NCI-H345 treated with DMSO at 0.1 percent for 48 hours (cell line): Measurements from ENCODE around the gene SRF.
A peak's percentile ranks its signal among the peaks of the same experiment; 100 is the strongest.
"Not testable (repeated sequence)": the region's sequence is repeated elsewhere in the genome, so short reads cannot be mapped to it uniquely, and the experiment has no call there.

Experiments used
- DNase-seq: peaks from one replicate; lab custom pipeline; 2025; ENCODE audit not compliant: unreplicated experiment; lab: John Stamatoyannopoulos, UW

The SRF gene

DNA sequence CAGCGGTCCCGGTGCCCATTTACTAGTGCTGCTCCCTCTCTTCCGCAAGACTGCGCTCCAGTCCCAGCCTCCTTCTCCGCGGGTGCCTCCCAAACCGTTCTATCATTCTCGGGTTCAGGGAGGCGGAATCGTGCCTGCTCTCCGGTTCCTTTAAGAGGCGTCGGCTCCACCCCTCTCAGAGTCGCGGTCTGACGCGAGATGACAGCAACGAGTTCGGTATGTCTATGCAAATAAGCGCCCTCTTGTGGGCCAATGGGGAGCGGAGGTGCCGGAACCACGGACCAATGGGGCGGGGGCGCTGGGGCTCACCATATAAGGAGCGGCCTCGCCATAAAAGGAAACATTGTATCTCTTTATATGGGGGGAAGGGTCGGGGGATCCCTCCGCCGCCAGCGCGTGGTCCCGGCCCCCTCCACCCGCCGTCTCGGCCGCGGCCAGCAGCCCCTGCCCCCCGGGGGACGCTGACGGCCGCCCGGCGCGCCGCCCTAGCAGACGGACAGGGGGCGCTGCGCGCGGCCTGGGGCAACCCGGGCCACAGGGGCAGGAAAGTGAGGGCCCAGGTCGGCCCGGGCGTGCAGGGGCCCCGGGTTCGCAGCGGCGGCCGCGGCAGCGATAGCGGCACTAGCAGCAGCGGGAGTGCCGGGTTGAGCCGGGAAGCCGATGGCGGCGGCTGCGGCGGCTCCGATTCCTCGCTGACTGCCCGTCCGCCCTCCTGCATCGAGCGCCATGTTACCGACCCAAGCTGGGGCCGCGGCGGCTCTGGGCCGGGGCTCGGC, at the start of gene SRF:
TSS of gene SRF (plus strand) at position 339 of the 776 bp plus-strand sequence. CDS start at position 727, 388 bp downstream.
- DNase-seq: peak; percentile 97

DNA sequence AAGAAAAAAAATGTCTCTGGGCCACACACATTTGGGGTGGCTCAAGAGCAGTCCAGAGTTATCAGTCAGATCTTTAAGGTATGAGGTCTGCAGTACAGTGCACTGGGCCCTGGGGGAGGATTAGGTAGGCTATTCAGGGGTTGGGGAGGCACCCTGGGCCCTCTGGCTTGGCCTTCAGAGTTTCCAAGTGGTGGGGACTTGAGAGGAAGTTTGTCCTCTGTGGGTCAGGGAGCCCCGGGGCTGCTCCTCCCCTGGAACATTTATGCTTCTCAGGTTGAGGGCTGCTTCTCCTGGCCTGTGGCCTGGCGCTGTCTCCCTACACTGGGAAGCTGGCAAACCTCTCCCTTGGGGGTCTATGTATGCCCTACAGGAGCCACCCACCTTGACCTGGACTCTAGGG, 48.9 kb upstream of the SRF start:
- no peak for DNase-seq

DNA sequence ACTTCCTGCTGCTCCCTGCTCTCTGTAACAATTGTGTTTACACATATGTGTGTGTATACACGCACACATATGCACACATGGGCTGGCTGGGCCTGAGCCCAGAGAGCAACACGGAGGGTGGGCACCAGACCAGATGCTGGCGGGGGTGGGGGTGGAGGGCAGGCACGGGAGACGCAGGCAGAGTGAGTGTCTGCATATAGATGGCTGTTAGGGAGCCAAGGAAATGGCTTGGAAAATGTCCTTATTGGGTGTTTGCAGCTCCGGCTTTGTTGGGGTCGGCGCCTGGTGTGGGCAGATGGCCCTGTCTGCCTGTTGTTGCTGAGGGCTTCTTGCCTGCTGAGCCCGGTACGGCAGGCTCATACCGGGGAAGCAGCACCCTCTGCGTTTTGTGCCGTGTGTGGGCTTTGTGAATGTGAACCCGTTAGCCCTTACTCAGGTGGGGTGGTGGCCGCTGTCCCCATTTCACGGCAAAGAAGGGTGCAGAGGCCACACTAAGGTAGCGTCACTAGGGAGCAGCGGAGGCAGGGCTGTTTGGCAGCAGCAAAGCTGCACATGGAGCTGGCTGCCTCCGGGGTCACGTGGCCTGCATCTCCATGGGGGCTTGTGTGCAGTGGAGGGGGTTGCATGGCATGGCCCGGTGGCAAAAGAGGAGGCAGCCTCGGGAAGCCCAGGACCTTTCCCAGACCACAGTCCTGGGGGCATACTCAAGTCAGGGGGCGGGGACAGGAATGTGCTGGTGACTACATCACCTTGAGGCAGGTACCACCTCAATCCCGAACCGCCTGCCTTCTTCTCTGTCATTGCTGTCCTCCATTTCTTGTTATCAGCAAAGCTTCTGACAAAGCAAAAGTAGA, 47.4 kb upstream of the SRF start:
- no peak for DNase-seq

DNA sequence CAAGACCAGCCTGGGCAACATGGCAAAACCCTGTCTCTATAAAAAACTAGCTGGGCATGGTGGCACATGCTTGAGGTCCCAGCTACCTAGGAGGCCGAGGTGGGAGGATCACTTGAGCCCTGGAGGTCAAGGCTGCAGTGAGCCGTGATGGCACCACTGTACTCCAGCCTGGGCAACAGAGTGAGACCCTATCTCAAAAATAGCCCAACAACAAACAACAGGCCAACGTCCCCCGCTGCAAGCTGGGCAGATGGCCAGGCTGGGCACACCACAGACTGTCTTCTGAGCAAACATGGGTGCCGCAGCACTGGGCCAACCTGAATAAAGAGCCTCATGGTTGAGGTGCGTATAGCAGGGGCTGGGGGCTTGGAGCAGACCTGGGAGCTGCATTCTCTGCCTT, 46.6 kb upstream of the SRF start:
- DNase-seq: no peak

DNA sequence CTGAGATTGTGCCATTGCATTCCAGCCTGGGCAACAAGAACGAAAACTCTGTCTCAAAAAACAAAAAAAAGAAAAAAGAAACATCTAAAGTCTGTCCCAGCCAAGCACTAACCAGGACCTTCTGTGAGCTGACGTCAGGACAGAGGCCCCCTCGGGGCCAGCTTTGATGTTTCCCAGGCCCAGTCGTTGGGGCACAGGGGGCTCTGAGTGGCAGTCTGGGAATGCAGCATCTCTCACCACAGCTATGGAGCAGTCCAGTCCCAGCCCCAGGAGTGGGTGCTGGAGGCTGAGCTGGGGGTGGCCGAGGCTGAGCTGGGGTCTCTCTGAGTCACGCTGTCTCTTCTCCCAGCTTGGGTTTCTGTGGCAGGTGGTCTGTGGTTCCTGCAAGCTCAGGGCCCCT, 46.0 kb upstream of the SRF start:
- no peak for DNase-seq

DNA sequence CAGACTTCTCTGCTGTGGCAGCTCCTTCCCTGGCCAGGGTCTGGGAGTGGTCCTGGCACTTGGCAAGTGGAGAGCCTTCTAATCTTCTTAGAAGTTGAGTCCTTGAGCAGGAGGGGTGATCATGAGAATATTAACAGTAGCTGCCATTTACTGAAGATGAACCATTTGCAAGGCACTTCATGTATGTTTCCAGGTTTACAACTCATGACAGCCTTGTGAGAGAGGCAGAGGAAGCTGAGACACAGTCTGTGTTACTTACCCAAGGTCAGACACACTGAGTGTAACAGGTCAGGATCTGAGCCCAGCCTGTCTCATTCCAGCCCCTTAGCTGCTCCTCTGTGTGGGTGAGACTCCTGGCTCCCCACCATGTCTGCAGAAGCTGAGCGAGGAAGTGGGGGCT, 45.5 kb upstream of the SRF start:
- no peak for DNase-seq

DNA sequence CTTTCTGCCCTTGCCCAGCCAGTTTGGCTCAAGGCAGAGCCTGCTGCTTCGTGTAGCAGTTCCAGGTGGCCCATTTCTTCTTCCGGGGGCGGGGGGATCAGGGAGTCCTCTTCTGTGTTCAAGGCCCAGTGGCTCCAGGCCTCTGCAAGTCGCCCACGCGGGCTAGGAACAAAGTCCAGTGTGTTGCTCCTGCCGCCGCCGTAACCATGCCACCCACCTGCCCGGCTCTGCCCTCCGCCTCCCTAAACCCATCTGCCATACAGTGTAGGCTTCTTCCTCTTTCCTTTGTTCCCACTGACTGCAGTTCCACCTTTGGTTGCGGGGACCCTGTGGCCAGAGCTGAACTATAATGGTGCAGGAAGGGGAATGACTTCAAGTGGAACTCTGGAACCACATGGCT, 43.9 kb upstream of the SRF start:
- no peak for DNase-seq

DNA sequence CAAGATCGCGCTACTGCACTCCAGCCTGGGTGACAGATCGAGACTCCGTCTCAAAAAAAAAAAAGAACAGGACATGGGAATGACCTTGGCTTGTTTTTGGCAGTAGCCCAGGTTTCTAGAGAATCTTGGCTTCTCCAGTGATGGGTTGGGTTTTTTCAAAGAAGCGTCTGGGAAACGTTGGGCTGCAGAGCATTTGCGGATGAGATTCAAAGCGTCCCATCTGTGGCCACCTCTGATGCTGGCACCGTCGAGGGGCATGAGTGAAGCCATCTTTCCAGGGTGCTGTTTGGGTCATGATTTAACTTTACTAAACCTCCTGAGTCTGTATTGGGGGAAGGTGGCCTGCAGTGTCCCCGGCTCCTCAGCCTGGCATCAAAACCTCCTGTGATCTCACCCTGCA, 43.2 kb upstream of the SRF start:
- DNase-seq: no peak

DNA sequence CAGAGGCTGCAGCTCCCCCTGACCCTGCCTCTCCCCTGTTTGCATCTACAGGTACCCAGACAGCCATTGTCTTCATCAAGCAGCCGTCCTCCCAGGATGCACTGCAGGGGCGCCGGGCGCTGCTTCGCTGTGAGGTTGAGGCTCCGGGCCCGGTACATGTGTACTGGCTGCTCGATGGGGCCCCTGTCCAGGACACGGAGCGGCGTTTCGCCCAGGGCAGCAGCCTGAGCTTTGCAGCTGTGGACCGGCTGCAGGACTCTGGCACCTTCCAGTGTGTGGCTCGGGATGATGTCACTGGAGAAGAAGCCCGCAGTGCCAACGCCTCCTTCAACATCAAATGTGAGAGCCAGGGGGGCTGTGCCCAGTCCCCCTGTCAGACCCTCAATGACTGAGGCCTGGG, 42.1 kb upstream of the SRF start:
- DNase-seq: no peak

DNA sequence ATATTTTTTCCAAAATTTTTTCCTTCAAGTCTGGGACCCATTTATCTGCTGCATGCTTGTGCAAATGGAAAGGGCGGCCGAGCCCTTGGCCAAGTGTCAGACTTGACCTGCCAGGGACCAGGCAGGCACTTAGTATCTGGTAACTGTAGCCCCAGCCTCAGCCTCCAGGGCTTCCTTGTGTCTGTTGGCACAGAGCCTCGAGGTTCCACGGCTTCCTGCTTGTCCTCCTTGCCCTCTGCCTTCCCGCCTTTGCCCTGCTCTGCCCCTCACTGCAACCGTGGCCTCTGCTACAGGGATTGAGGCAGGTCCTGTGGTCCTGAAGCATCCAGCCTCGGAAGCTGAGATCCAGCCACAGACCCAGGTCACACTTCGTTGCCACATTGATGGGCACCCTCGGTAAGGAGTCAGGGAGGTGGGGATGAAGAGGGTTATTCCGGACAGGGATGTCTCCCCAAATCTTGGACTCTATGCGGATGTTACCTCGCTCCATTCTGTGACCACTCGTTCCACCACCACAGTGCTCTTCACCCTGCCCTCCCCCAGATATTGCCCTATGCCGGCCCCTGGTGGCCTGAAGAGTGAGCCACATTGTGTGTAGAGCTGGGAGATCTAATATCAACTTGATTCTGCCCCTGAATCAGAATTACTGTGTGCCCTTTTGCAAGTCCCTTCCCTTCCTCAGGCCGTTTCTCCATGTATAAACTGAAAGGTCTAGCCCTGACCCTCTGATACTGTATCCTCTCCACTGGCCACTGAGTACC, 41.5 kb upstream of the SRF start:
- no peak for DNase-seq

DNA sequence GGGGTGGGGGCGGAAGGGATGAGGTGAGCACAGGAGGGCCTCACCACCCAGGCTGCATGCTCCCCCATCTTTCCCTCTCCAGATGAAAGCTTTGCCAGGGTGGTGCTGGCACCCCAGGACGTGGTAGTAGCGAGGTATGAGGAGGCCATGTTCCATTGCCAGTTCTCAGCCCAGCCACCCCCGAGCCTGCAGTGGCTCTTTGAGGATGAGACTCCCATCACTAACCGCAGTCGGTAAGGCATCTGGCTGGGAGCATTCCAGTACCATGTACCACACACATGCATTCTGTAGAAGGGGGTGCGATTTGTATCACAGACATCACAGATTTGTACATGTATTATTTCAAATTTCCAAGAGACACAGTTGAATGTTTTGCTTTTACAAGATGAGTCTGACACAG, 40.6 kb upstream of the SRF start:
- no peak for DNase-seq

DNA sequence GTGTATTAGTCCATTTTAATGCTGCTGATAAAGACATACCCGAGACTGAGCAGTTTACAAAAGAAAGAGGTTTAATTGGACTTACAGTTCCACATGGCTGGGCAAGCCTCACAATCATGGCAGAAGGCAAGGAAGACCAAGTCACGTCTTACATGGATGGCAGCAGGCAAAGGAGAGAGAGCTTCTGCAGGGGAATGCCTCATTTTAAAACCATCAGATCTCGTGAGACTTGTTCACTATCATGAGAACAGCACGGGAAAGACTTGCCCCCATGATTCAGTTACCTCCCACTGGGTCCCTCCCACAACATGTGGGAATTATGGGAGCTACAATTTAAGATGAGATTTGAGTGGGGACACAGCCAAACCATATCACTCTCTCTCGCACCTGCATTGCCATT, 39.7 kb upstream of the SRF start:
- DNase-seq: not testable (repeated sequence)

DNA sequence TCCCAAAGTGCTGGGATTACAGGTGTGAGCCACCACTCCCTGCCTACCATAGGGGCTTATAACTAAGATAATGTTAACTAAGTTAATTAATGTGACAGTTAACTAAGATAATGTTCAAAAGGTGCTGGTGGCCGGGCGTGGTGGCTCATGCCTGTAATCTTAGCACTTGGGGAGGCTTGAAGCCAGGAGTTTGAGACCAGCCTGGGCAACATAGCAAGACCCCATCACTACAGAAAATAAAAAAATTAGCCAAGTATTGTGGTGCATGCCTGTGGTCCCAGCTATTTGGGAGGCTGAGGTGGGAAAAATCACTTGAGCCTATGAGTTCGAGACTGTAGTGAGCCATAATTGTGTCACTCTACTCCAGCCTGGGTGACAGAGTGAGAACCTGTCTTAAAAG, 32.8 kb upstream of the SRF start:
- no peak for DNase-seq

DNA sequence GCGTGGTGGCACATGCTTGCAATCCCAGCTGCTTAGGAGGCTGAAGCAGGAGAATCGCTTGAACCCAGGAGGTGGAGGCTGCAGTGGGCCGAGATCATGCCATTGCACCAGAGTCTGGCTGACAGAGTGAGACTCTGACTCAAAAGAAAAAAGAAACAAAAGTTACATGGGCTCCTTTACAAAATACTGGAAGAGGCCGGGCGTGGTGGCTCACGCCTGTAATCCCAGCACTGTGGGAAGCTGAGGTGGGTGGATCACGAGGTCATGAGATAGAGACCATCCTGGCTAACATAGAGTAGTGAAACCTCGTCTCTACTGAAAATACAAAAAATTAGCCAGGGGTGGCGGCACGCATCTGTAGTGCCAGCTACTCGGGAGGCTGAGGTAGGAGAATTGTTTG, 31.1 kb upstream of the SRF start:
- DNase-seq: not testable (repeated sequence)

DNA sequence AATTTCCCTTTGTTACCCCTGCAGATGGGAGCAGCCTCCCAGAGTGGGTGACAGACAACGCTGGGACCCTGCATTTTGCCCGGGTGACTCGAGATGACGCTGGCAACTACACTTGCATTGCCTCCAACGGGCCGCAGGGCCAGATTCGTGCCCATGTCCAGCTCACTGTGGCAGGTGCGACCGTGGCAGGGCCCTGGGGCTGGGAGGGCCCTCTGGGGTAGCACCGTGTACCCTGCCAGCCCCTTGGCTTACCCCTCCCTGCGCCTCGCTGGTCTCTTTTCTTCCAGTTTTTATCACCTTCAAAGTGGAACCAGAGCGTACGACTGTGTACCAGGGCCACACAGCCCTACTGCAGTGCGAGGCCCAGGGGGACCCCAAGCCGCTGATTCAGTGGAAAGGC, 29.4 kb upstream of the SRF start:
- no peak for DNase-seq

DNA sequence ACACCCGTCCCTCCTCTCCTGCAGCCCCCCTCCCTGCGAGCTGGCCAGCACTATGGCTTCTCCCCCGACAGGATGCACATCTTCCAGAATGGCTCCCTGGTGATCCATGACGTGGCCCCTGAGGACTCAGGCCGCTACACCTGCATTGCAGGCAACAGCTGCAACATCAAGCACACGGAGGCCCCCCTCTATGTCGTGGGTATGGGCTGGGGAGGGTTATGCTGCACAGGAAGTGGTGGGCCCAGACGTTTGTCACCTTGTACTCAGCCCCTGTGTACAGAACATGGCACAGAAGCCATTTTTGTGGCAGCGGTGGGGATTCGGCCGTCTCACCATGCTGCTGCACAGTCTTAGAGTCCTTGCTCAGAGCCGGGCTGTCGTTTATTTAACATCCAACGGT, 29.0 kb upstream of the SRF start:
- no peak for DNase-seq

DNA sequence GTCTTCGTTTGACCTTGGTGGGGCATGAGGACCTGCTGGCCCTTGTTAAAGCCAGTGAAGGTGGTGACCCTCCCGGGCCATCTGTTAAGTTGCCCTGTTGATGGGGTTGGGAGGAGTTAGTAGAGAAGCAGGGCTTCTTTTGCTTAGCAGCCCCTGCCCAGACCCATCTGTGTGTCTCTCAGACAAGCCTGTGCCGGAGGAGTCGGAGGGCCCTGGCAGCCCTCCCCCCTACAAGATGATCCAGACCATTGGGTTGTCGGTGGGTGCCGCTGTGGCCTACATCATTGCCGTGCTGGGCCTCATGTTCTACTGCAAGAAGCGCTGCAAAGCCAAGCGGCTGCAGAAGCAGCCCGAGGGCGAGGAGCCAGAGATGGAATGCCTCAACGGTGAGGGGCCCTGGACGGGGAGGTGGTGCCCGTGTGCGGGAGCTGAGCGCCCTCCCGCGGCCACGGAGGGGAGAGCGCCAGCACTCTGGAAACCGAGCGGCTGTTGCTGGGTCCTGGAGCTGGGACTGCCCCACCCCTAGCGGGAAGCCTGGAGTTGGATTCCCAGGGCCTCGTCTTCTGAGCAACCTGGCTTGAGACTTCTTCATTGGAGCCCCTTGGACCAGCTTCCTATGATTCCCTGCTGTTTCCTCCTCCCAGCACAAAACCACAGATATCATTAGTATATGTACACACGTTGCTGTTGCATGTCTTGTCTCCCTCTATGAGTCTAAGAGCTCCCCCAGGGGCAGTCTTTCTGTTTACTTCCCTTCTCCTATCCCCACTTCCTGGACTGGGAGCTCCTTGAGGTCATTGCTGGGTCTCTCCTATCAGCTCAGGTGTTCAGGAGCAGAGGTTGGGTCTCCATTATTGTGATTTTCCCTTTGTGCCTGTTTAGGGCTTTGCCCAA, 27.6 kb upstream of the SRF start:
- DNase-seq: peak; percentile 55

DNA sequence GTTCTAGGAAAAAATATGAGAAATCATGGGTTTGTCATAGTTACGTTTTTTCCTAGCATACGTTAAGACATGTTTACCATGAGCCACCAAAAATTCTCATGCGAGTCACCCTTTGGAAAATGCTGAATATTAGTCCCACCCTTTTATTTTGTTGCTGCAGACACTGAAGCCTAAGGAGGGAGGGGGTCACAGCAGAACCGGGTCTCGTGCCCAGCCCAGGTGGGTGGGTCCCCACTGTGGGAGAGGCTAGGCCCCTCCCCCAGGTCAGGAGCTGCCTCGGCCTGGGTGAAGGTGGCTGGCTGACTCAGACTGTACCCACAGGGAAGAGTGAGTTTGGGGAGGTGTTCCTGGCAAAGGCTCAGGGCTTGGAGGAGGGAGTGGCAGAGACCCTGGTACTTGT, 26.2 kb upstream of the SRF start:
- DNase-seq: no peak

DNA sequence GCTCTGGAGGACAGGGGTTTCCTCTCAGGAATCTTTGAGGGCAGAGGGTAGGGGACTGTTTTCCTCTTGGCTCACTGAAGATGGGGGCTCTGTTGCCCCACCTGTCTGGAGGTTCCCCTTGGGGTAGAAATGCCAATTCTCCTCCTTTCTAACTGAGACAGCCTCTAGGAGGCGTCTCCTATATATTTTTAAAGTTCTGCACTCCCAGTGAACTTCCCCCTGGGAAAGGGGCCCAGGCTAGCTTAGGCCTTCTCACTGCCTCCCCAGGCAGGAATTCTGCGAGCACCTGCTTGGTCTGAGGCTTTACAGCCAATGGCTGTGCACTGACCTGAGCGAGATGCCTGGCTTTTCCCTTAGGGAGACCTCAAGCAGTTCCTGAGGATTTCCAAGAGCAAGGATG, 24.8 kb upstream of the SRF start:
- DNase-seq: no peak
